Spinal cord (tissue), 10 donors: ENCODE data around the gene LYAR. TPM values are rescaled to one million over a fixed set of nuclear protein-coding genes. Genes with fewer than 3 reads are reported as not detected.
A peak's percentile ranks its signal among the peaks of the same experiment; 100 is the strongest.

Experiments
- DNase-seq, 6 donors: peaks; one replicate each; pipeline versions ENCODE4 v3.0.0 to v3.0.0-alpha.2; 2013 to 2015; ENCODE audit warnings: low spot score in 6 of 6, low read depth in 4 of 6
- H3K27ac ChIP-seq: one replicate; pipeline ENCODE4 v1.5.1; 2013; ENCODE audit warnings: low read depth, low read length, control low read depth
- H3K27me3 ChIP-seq: one replicate; pipeline ENCODE4 v1.6.1; 2013; ENCODE audit warnings: low read length; ENCODE audit not compliant: control insufficient read depth, insufficient read depth
- H3K36me3 ChIP-seq: one replicate; pipeline ENCODE4 v1.6.1; 2013; ENCODE audit warnings: low read length; ENCODE audit not compliant: control insufficient read depth, insufficient read depth
- H3K4me1 ChIP-seq: one replicate; pipeline ENCODE4 v1.6.1; 2013; ENCODE audit warnings: low read length; ENCODE audit not compliant: control insufficient read depth, insufficient read depth
- H3K4me3 ChIP-seq: one replicate; pipeline ENCODE4 v1.5.1; 2013; ENCODE audit warnings: low read depth, low read length, control low read depth
- H3K9me3 ChIP-seq: one replicate; pipeline ENCODE4 v1.6.1; 2013; ENCODE audit warnings: low read length; ENCODE audit not compliant: control insufficient read depth, insufficient read depth
- WGBS: methylation state at CpG from one replicate; pipeline ENCODE4 v1.1.5; 2013; ENCODE audit warnings: missing lambda C conversion rate; ENCODE audit not compliant: insufficient coverage; 5-methylcytosine and 5-hydroxymethylcytosine counted together
- polyA plus RNA-seq, 2 donors: library from polyadenylated mRNA; unstranded; fragments of 120-200 nt; gene quantifications; one replicate each; pipeline ENCODE4 v1.2.1, GENCODE V29; 2013; ENCODE audit not compliant: insufficient read length in 2 of 2
- total RNA-seq, 2 donors: library from RNA; depleted of rRNA in 1 of 2; stranded (reverse); fragments of 120-200 nt in 1 of 2; fragments of >200 nt in 1 of 2; gene quantifications; one replicate each; pipeline versions ENCODE4 v1.2.3 to v1.2.4, GENCODE V29; 2013 to 2014
- donor health status: healthy.

LYAR gene
- total and polyA plus RNA-seq, 4 donors: 7.4 to 13.9 (median 12.9) TPM

- Histone ChIP-seq H3K27me3 (no peaks in the 10 kb centered on the region), H3K36me3 (peaks cover 64% of the 10 kb centered on the region), H3K9me3 (no peaks in the 10 kb centered on the region), H3K27ac (no peak overlapping the region), H3K4me1 (no peaks in the 10 kb centered on the region), H3K4me3 (no peak overlapping the region)
- 88% methylated on average over 18 of the region's 23 CpGs for WGBS
- no peak for DNase-seq
These were observed 27.7 kb upstream of the LYAR start for GRCh38 chr4:4317496-4318232.

GRCh38 chr4:4316150-4316495 is 26.2 kb upstream of the LYAR start:
- Histone ChIP-seq H3K27me3 (no peaks in the 10 kb centered on the region), H3K4me1 (no peaks in the 10 kb centered on the region), H3K4me3 (no peak overlapping the region), H3K9me3 (no peaks in the 10 kb centered on the region), H3K36me3 (peaks cover 51% of the 10 kb centered on the region), H3K27ac (no peak overlapping the region)
- WGBS: 71% methylated on average over 13 of the region's 13 CpGs
- no peak for DNase-seq

DNA sequence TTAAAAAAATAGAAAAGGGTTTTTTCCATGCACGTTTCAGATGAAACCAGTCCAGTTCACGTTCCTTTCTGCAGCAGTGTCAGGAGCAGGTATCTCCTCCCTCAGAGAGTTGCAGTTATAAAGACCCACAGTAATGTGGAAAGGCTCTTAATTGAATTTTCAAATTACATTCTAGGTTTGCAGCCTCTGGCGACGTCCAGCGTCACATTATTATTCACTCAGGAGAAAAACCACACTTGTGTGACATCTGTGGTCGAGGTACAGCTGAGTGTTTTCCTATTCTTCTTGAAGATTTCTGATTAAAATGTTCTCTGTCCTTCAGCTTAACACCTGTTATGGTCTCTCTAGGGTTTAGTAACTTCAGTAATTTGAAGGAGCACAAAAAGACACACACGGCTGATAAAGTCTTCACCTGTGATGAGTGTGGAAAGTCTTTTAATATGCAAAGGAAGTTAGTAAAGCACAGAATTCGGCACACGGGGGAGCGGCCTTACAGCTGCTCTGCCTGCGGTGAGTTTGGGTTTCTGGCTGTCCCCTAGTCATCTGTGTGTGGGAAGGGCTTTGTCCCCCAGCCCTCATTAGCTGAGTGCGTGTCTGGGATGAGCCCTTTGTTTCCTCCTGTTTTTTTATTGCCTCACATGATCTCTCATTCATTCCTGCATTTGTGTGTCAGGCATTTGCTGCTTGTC is 25.7 kb upstream of the LYAR start:
- no peaks in the 10 kb centered on the region for H3K4me1 ChIP-seq
- H3K27ac ChIP-seq: no peak overlapping the region
- WGBS: 35% methylated on average over 5 of the region's 12 CpGs
- H3K4me3 ChIP-seq: no peak overlapping the region
- no peaks in the 10 kb centered on the region for H3K9me3 ChIP-seq
- DNase-seq: peak in 1 of 6 donors; percentile 17
- H3K36me3 ChIP-seq: peaks cover 46% of the 10 kb centered on the region
- no peaks in the 10 kb centered on the region for H3K27me3 ChIP-seq

DNA sequence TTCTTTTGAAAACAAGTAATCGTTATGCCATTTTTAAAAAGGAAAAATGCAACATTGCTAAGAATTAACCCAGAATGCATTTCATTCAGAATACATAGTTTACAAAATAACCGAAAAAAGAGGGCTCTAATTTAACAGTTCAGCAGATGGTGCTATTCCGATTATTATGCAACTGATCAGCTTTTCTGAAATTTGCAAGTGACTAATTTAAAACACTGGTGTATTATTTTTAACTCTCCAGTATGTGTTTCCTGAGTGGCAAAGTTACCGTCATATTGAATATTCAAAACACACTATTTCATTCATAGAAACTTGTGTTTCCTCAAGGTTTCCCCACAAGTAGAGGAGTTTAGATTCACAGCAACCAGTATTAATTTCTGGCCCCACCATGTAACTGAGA is 21.2 kb upstream of the LYAR start:
- peak in 1 of 6 donors; percentile 24 for DNase-seq
- no CpG with 5 or more reads among the region's 4 CpGs for whole genome bisulfite sequencing
- no peak overlapping the region for H3K4me3 ChIP-seq
- peaks cover 27% of the 10 kb centered on the region for H3K36me3 ChIP-seq
- no peaks in the 10 kb centered on the region for H3K27me3 ChIP-seq
- no peaks in the 10 kb centered on the region for H3K4me1 ChIP-seq
- H3K9me3 ChIP-seq: no peaks in the 10 kb centered on the region
- no peak overlapping the region for H3K27ac ChIP-seq

DNA sequence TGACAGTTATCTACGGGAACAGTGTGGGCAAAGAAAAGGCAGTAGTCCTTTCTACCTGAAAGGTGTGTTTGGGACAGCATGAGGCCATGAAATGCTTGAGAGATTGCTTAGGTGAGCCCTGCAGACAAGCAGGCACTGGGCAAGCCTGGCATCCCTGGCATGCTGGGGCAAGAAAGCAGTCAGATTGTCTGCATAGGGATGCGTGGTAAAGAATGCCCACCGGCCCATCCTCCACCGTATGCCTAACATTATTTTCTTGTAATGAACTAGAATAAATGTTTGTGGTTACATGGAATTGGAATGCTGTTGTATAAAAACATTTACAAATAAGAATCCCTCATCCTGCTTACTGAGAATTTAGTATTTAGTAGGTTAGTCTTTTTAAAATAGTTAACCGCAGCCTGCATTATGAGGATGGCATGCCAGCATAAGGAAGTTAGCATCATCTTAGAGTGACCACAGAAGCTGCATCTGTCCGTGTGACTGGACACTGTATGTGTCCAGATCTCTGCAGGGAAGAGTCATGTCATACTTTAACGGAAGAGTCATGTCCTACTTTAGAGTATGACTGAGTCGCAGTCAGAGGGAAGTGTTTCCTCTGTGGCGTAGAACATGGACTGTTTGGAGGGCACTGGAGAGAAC is 19.0 kb upstream of the LYAR start:
- no peaks in the 10 kb centered on the region for H3K27me3 ChIP-seq
- no peaks in the 10 kb centered on the region for H3K4me1 ChIP-seq
- H3K4me3 ChIP-seq: no peak overlapping the region
- no peak overlapping the region for H3K27ac ChIP-seq
- 91% methylated on average over 6 of the region's 9 CpGs for WGBS
- DNase-seq: no peak
- peaks cover 16% of the 10 kb centered on the region for H3K36me3 ChIP-seq
- no peaks in the 10 kb centered on the region for H3K9me3 ChIP-seq

GRCh38 chr4:4306920-4307319 is 17.0 kb upstream of the LYAR start:
- no peaks in the 10 kb centered on the region for H3K27me3 ChIP-seq
- H3K9me3 ChIP-seq: no peaks in the 10 kb centered on the region
- H3K27ac ChIP-seq: no peak overlapping the region
- H3K36me3 ChIP-seq: peaks cover 26% of the 10 kb centered on the region
- DNase-seq: no peak
- H3K4me1 ChIP-seq: no peaks in the 10 kb centered on the region
- no peak overlapping the region for H3K4me3 ChIP-seq
- WGBS: 93% methylated on average over 11 of the region's 11 CpGs

DNA sequence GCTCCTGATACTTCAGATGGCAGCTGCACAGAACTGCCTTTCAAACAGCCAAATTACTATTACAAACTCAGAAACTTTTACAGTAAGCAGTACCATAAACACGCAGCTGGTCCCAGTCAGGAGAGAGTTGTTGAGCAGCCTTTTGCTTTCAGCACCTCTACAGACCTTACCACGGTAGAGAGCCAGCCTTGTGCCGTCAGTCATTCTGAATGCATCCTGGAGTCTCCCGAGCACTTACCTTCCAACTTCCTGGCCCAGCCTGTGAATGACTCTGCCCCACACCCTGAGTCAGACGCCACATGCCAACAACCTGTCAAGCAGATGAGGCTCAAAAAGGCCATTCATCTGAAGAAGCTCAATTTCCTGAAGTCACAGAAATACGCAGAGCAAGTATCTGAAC is 12.5 kb upstream of the LYAR start:
- WGBS: 74% methylated on average over 6 of the region's 6 CpGs
- peaks cover 26% of the 10 kb centered on the region for H3K36me3 ChIP-seq
- no peaks in the 10 kb centered on the region for H3K9me3 ChIP-seq
- DNase-seq: no peak
- no peak overlapping the region for H3K4me3 ChIP-seq
- H3K4me1 ChIP-seq: no peaks in the 10 kb centered on the region
- H3K27ac ChIP-seq: no peak overlapping the region
- no peaks in the 10 kb centered on the region for H3K27me3 ChIP-seq

- Histone ChIP-seq H3K4me3 (no peak overlapping the region), H3K27me3 (no peaks in the 10 kb centered on the region), H3K36me3 (peaks cover 23% of the 10 kb centered on the region), H3K27ac (no peak overlapping the region), H3K4me1 (no peaks in the 10 kb centered on the region), H3K9me3 (no peaks in the 10 kb centered on the region)
- no peak for DNase-seq
- 95% methylated on average over 5 of the region's 5 CpGs for WGBS
These were observed 12.0 kb upstream of the LYAR start for GRCh38 chr4:4302001-4302400.

GRCh38 chr4:4299006-4299405 is 9.1 kb upstream of the LYAR start:
- no peaks in the 10 kb centered on the region for H3K4me1 ChIP-seq
- WGBS: 93% methylated on average over 1 of the region's 3 CpGs
- no peak overlapping the region for H3K27ac ChIP-seq
- no peak overlapping the region for H3K4me3 ChIP-seq
- no peaks in the 10 kb centered on the region for H3K27me3 ChIP-seq
- no peaks in the 10 kb centered on the region for H3K9me3 ChIP-seq
- no peak for DNase-seq
- peaks cover 16% of the 10 kb centered on the region for H3K36me3 ChIP-seq
